MM.1S (cell line): ENCODE results near the gene RNF32.

Experiments
- DNase-seq: peaks from one replicate; pipeline ENCODE4 v3.0.0-alpha.2; 2015
- H2AFZ ChIP-seq: fragments of 300-600 bp; sonication (generic); 2 replicates; pipeline ENCODE4 v1.6.0; 2016; ENCODE audit warnings: antibody characterized with exemption, low read length
- H3F3A ChIP-seq: fragments of 300-600 bp; sonication (generic); 2 replicates; pipeline ENCODE4 v1.6.1; 2016; ENCODE audit warnings: mild to moderate bottlenecking, antibody characterized with exemption, low read length, moderate library complexity, mixed read lengths; ENCODE audit not compliant: insufficient read depth
- H3K27ac ChIP-seq: fragments of 300-600 bp; sonication (generic); 2 replicates; pipeline ENCODE4 v1.5.1; 2016; ENCODE audit warnings: mild to moderate bottlenecking, low read length
- H3K27me3 ChIP-seq: fragments of 300-600 bp; sonication (generic); replicated peaks from 2 replicates; pipeline ENCODE4 v1.6.0; 2016; ENCODE audit warnings: low read length; ENCODE audit not compliant: insufficient read depth
- H3K36me3 ChIP-seq: fragments of 300-600 bp; sonication (generic); replicated peaks from 2 replicates; pipeline ENCODE4 v1.6.1; 2016; ENCODE audit warnings: mild to moderate bottlenecking, low read length, mixed read lengths; ENCODE audit not compliant: insufficient read depth
- H3K4me1 ChIP-seq: fragments of 300-600 bp; sonication (generic); 2 replicates; pipeline ENCODE4 v1.6.1; 2016; ENCODE audit warnings: low read length, mixed read lengths
- H3K4me2 ChIP-seq: fragments of 300-600 bp; sonication (generic); 2 replicates; pipeline ENCODE4 v1.6.0; 2016; ENCODE audit warnings: low read depth, low read length
- H3K4me3 ChIP-seq: fragments of 300-600 bp; sonication (generic); 2 replicates; pipeline ENCODE4 v1.5.1; 2016; ENCODE audit warnings: low read length, mixed read lengths
- H3K79me2 ChIP-seq: fragments of 300-600 bp; sonication (generic); 2 replicates; pipeline ENCODE4 v1.6.1; 2016; ENCODE audit warnings: mixed run types, low read length, mixed read lengths
- H3K9ac ChIP-seq: fragments of 300-600 bp; sonication (generic); 2 replicates; pipeline ENCODE4 v1.6.1; 2016; ENCODE audit warnings: low read length, mixed read lengths
- H3K9me2 ChIP-seq: fragments of 300-600 bp; sonication (generic); replicated peaks from 2 replicates; pipeline ENCODE4 v1.6.1; 2016; ENCODE audit warnings: mild to moderate bottlenecking, low read length, mixed read lengths; ENCODE audit not compliant: insufficient read depth
- H3K9me3 ChIP-seq: fragments of 300-600 bp; sonication (generic); replicated peaks from 2 replicates; pipeline ENCODE4 v1.6.1; 2016; ENCODE audit warnings: mild to moderate bottlenecking, low read length, mixed read lengths; ENCODE audit not compliant: insufficient read depth
- H4K20me1 ChIP-seq: fragments of 300-600 bp; sonication (generic); 2 replicates; pipeline ENCODE4 v1.6.1; 2016; ENCODE audit warnings: mild to moderate bottlenecking, low read length, moderate library complexity, mixed read lengths; ENCODE audit not compliant: insufficient read depth
- EZH2 ChIP-seq: fragments of 300-600 bp; sonication (generic); optimal IDR thresholded peaks from 2 replicates; pipeline ENCODE3; 2017; ENCODE audit warnings: low read depth, mild to moderate bottlenecking, antibody characterized with exemption, low read length, mixed read lengths
- EZH2phosphoT487 ChIP-seq: fragments of 300-600 bp; sonication (generic); IDR thresholded peaks from 2 replicates; pipeline ENCODE4 v1.6.1; 2018; ENCODE audit warnings: antibody characterized with exemption, low read length
- TF ChIP-seq, protein P1 (sequence below): fragments of 300-600 bp; sonication (generic); IDR thresholded peaks from 2 replicates; pipeline ENCODE4 v1.5.1; 2016; ENCODE audit warnings: antibody characterized with exemption, low read length, mixed read lengths

RNF32 gene

DNA sequence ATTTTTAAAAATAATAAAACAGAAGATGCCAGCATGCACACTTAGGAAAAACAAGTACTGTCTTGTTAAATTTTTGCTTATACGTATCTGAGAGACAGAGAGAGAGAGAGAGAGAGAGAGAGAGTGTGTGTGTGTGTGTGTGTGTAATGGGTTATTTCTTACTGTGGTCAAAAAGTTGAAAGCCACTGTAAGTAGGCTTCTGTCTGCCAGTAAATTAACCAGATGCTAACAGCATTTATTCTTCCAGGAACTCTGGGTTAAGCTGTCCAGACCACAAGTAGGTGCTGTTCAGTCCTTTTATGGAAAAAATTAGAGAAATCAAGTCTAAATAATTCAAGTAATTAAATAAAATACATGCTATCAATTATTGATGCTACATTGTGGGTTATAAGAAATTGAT, 39.7 kb downstream of the RNF32 start:
- no peaks in the 10 kb centered on the region for H3K4me1 ChIP-seq
- H3K79me2 ChIP-seq = no peaks in the 10 kb centered on the region
- TF ChIP-seq EZH2phosphoT487 (no peak), EZH2 (no peak)
- TF ChIP-seq, protein P1, sequence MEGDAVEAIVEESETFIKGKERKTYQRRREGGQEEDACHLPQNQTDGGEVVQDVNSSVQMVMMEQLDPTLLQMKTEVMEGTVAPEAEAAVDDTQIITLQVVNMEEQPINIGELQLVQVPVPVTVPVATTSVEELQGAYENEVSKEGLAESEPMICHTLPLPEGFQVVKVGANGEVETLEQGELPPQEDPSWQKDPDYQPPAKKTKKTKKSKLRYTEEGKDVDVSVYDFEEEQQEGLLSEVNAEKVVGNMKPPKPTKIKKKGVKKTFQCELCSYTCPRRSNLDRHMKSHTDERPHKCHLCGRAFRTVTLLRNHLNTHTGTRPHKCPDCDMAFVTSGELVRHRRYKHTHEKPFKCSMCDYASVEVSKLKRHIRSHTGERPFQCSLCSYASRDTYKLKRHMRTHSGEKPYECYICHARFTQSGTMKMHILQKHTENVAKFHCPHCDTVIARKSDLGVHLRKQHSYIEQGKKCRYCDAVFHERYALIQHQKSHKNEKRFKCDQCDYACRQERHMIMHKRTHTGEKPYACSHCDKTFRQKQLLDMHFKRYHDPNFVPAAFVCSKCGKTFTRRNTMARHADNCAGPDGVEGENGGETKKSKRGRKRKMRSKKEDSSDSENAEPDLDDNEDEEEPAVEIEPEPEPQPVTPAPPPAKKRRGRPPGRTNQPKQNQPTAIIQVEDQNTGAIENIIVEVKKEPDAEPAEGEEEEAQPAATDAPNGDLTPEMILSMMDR = no peak
- H4K20me1 ChIP-seq = no peaks in the 10 kb centered on the region
- H2AFZ ChIP-seq = no peak overlapping the region
- DNase-seq = no peak
- H3K9me3 ChIP-seq = no peaks in the 10 kb centered on the region
- H3K36me3 ChIP-seq = no peaks in the 10 kb centered on the region
- H3F3A ChIP-seq = no peaks in the 10 kb centered on the region; the same call in 1 of the 2 replicates
- H3K4me3 ChIP-seq = no peak overlapping the region
- no peaks in the 10 kb centered on the region for H3K27me3 ChIP-seq
- no peaks in the 10 kb centered on the region for H3K9me2 ChIP-seq
- H3K4me2 ChIP-seq = no peak overlapping the region
- no peak overlapping the region for H3K27ac ChIP-seq
- H3K9ac ChIP-seq = no peak overlapping the region

DNA sequence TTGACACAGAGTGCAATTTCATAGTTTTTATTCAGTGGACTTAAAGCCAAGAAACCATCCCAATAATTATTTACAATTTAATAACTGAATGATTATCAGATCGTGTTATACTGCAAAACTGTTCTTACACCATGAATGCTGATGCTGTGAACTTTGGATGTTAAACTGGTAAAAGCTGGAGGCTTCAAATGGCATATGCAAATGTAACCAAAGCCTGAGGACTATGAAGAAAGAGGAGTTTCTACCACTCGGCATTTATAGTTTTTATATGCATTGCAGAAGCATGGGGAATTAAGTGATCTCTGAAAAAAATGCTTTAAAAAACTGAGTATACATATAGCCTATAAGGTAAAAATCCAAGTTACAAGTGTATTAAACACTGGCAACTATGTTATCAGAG, 42.4 kb downstream of the RNF32 start:
- H2AFZ ChIP-seq = no peak overlapping the region
- H3K9me2 ChIP-seq = no peaks in the 10 kb centered on the region
- H3K9me3 ChIP-seq = no peaks in the 10 kb centered on the region
- DNase-seq = no peak
- H3K4me2 ChIP-seq = no peak overlapping the region
- no peaks in the 10 kb centered on the region for H3K4me1 ChIP-seq
- H3F3A ChIP-seq = no peaks in the 10 kb centered on the region; the same call in 1 of the 2 replicates
- H3K36me3 ChIP-seq = no peaks in the 10 kb centered on the region
- TF ChIP-seq EZH2phosphoT487 (no peak), EZH2 (no peak)
- TF ChIP-seq, protein P1 = no peak
- H3K4me3 ChIP-seq = no peak overlapping the region
- H3K27ac ChIP-seq = no peak overlapping the region
- no peaks in the 10 kb centered on the region for H3K79me2 ChIP-seq
- H4K20me1 ChIP-seq = no peaks in the 10 kb centered on the region
- no peaks in the 10 kb centered on the region for H3K27me3 ChIP-seq
- no peak overlapping the region for H3K9ac ChIP-seq

GRCh38 chr7:156684251-156684650, 43.7 kb downstream of the RNF32 start:
- no peaks in the 10 kb centered on the region for H3K9me3 ChIP-seq
- H3K36me3 ChIP-seq = no peaks in the 10 kb centered on the region
- no peaks in the 10 kb centered on the region; the same call in 1 of the 2 replicates for H3F3A ChIP-seq
- no peak overlapping the region for H3K27ac ChIP-seq
- DNase-seq = no peak
- no peaks in the 10 kb centered on the region for H3K79me2 ChIP-seq
- no peaks in the 10 kb centered on the region for H3K9me2 ChIP-seq
- H3K9ac ChIP-seq = no peak overlapping the region
- no peaks in the 10 kb centered on the region for H3K4me1 ChIP-seq
- no peaks in the 10 kb centered on the region for H3K27me3 ChIP-seq
- no peaks in the 10 kb centered on the region for H4K20me1 ChIP-seq
- H3K4me2 ChIP-seq = no peak overlapping the region
- no peak overlapping the region for H3K4me3 ChIP-seq
- TF ChIP-seq EZH2 (no peak), EZH2phosphoT487 (no peak)
- TF ChIP-seq, protein P1 = no peak
- H2AFZ ChIP-seq = no peak overlapping the region
